Skeletal muscle tissue (tissue), 4 donors: ENCODE results near the gene NLN. TPM values are rescaled to one million over a fixed set of nuclear protein-coding genes. Genes with fewer than 3 reads are reported as not detected.
"Not testable (repeated sequence)": the region's sequence is repeated elsewhere in the genome, so short reads cannot be mapped to it uniquely, and the experiment has no call there.

Experiments used
- H3K27ac ChIP-seq: one replicate; pipeline ENCODE4 v1.7.0; 2013; ENCODE audit warnings: mild to moderate bottlenecking, low read depth, low read length, inconsistent platforms
- H3K27me3 ChIP-seq, 3 donors: one replicate each; pipeline ENCODE4 v1.7.0; 2013; ENCODE audit warnings: low read length in 3 of 3; ENCODE audit not compliant: control insufficient read depth in 3 of 3, insufficient read depth in 3 of 3
- H3K36me3 ChIP-seq, 3 donors: one replicate each; pipeline ENCODE4 v1.7.0; 2013; ENCODE audit warnings: low read length in 3 of 3; ENCODE audit not compliant: control insufficient read depth in 3 of 3, insufficient read depth in 3 of 3
- H3K4me1 ChIP-seq, 3 donors: one replicate each; pipeline ENCODE4 v1.7.0; 2013; ENCODE audit warnings: low read length in 3 of 3, mild to moderate bottlenecking in 3 of 3; ENCODE audit not compliant: control insufficient read depth in 3 of 3, insufficient read depth in 3 of 3
- H3K4me3 ChIP-seq, 3 donors: one replicate each; pipeline ENCODE4 v1.7.0; 2013; ENCODE audit warnings: low read length in 3 of 3
- H3K9ac ChIP-seq, 3 donors: one replicate each; pipeline ENCODE4 v1.7.0; 2013; ENCODE audit warnings: low read length in 3 of 3, mild to moderate bottlenecking in 3 of 3, moderate library complexity in 2 of 3, low read depth in 1 of 3
- H3K9me3 ChIP-seq, 3 donors: one replicate each; pipeline ENCODE4 v1.7.0; 2013; ENCODE audit warnings: low read length in 3 of 3; ENCODE audit not compliant: control insufficient read depth in 3 of 3
- total RNA-seq: library from RNA; depleted of rRNA; stranded (reverse); fragments of >200 nt; gene quantifications from one replicate; pipeline ENCODE4 v1.2.3, GENCODE V29; 2014
- donor health status: Osteomylitis.

Gene NLN
- 18.8 TPM for total RNA-seq

DNA sequence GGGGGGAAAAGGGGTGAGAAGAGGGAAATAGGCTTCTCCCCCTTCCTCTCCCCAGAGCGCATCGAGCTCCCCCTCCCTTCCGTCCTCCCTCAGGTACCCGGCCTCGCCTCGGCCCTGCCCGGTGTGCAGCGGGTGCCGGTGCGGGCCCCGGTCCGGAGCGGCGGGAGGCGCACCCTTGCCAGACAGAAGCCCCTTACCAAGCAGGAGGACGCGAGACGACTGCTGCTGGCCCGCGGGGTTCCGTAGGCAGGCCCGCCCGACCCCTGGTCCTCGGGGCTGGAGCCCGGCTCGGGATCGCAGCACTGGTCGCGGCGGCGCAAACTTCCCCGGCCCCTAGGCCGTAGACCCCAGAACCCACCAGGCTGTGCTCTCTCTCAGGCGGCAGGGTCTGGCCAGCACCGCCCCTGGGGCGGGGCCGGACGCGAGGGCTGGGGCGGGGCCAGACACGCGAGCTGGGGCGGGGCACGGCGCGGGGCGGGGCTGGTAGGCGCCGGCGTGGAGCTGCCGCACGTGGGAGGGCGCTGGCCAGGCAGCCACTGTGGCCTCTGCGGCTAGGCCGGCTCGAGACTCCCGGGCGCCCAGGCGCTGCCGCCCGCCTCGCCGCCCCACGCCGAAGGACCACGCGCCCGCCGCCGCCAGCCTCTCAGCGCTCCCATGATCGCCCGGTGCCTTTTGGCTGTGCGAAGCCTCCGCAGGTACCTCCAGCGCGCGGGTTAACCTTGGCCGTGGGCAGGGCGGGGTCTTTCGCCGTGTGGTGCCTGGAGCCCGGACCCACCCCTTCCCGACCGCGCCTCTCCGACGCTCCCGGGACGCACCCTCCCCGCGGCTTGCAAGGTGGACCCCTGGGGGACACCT, at the start of gene NLN, which contains the start of gene SGTB:
Gene NLN (plus strand): TSS at position 486 of the 855 bp plus-strand sequence. CDS start 169 bp downstream, at position 655.
Gene SGTB (minus strand): TSS at position 390 of the 855 bp plus-strand sequence. CDS start 1,302 bp downstream, outside the sequence.
- no peaks in the 10 kb centered on the region for H3K27me3 ChIP-seq
- H3K4me1 ChIP-seq, result peaks cover 10 to 29% (median 20%) of the 10 kb centered on the region in 3 donors

DNA sequence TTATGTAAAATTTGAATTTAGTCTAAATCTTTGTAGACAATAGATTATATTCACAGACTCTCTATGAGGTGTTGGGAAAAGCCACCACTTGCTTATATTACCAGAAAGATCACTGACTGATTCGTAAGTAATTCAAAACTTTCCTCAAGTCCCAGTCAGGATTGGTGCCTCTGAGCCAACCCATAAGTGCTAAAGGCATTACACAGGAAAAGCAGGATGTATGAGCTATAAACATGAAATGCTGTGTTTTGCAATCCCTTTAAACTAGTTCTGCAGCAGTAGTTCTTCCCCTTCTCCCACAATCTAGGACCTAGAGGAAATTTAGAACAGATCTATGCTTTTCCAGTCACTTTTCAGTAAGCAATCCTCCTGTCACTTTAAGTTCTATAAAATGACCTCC, 49.2 kb upstream of the NLN start:
- no peaks in the 10 kb centered on the region for H3K27me3 ChIP-seq
- H3K27ac ChIP-seq, result no peak overlapping the region
- H3K36me3 ChIP-seq, result peaks cover 0 to 13% (median 4%) of the 10 kb centered on the region in 3 donors

More for the DNA sequence above, at the start of gene NLN, which contains the start of gene SGTB:
- peak within 1 kb of the TSS; percentile 81 to 96 (median 84) for H3K4me3 ChIP-seq
- H3K9me3 ChIP-seq, result no peaks in the 10 kb centered on the region
- peak within 1 kb of the TSS; percentile 80 to 88 (median 85) for H3K9ac ChIP-seq
- H3K27ac ChIP-seq, result peak within 1 kb of the TSS; percentile 56
- H3K36me3 ChIP-seq, result no peaks in the 10 kb centered on the region

GRCh38 chr5:65674749-65675148, 47.3 kb upstream of the NLN start:
- Histone ChIP-seq H3K27me3 (no peaks in the 10 kb centered on the region), H3K27ac (no peak overlapping the region), H3K9ac (no peak overlapping the region), H3K4me3 (no peak overlapping the region), H3K36me3 (peaks cover 0 to 15% (median 1%) of the 10 kb centered on the region in 3 donors), H3K9me3 (no peaks in the 10 kb centered on the region), H3K4me1 (no peaks in the 10 kb centered on the region)

More for the DNA sequence above, 49.2 kb upstream of the NLN start:
- Histone ChIP-seq H3K4me3 (no peak overlapping the region), H3K9ac (no peak overlapping the region), H3K4me1 (no peaks in the 10 kb centered on the region), H3K9me3 (no peaks in the 10 kb centered on the region)

DNA sequence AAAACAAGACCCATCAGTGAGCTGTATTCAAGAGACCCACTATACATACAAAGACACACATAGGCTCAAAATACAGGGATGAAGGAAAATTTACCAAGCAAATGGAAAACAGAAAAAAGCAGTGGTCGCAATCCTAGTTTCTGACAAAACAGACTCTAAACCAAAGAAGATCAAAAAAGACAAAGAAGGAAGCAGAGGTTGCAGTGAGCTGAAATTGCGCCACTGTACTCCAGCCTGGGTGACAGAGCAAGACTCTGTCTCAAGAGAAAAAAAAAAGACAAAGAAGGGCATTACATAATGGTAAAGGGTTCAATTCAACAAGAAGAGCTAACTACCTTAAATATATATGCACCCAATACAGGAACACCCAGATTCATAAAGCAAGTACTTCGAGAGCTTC, 45.9 kb upstream of the NLN start:
- H3K27ac ChIP-seq, H3K4me1 ChIP-seq, H3K9me3 ChIP-seq, H3K9ac ChIP-seq, H3K27me3 ChIP-seq, H3K4me3 ChIP-seq: not testable (repeated sequence)
- H3K36me3 ChIP-seq, result peaks cover 0 to 17% (median 2%) of the 10 kb centered on the region in 3 donors

- Histone ChIP-seq H3K4me3 (no peak overlapping the region), H3K9me3 (no peaks in the 10 kb centered on the region), H3K27me3 (no peaks in the 10 kb centered on the region), H3K27ac (no peak overlapping the region), H3K9ac (no peak overlapping the region), H3K36me3 (peaks cover 5 to 25% (median 7%) of the 10 kb centered on the region in 3 donors), H3K4me1 (no peaks in the 10 kb centered on the region)
Measured at GRCh38 chr5:65682148-65682547, 39.9 kb upstream of the NLN start.

DNA sequence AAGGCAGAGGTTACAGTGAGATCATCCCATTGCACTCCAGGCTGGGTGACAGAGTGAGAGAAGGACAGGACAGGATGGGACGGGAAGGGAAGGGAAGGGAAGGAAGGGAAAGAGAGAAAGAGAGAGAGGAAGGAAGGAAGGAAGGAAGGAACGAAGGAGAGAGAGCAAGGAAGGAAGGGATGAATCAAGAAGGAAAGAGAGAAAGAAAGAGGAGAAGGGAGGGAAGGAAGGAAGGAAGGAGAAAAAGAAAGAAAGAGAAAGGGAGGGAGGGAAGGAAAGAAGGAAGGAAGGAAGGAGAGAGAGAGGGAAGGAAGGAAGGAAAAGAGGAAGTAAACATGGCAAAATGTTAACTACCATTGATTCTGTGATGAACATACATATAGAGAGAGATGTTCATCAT, 28.9 kb upstream of the NLN start:
- Histone ChIP-seq H3K36me3 (no peaks in the 10 kb centered on the region), H3K9me3 (no peaks in the 10 kb centered on the region), H3K27me3 (no peaks in the 10 kb centered on the region), H3K4me1 (peaks cover 3 to 10% (median 7%) of the 10 kb centered on the region in 3 donors), H3K9ac (no peak overlapping the region), H3K27ac (no peak overlapping the region), H3K4me3 (no peak overlapping the region)

DNA sequence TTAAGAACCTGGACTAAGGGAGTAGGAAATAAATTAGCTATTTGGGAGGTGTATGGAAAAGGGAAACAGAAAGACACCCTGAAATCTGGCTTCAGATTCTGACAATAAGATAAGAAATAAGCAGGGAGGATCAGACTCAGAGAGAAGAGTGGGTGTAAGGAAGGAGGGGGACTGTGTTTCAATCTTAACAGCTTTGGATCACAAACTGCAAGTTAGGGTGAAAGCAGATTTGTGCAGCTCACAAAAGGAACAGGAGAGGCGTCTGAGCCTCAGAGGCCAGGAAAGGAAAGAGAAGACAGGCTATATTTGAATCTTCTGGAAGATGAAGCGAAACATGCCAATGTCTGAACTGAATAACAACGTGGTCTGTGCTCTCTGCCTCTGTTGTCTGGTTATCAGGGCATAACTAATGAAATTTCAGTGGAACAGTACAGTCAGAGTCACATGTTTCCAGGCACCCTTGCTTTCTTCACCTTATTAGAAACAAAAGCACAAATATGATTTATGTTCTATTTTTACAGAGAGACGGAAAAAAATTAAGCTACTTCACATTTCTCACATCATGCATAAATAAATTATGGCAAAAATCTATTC, 26.7 kb upstream of the NLN start:
- no peak overlapping the region for H3K4me3 ChIP-seq
- H3K36me3 ChIP-seq, result peaks cover 0 to 2% (median 0%) of the 10 kb centered on the region in 3 donors
- peaks cover 3 to 10% (median 7%) of the 10 kb centered on the region in 3 donors for H3K4me1 ChIP-seq
- no peaks in the 10 kb centered on the region for H3K9me3 ChIP-seq
- H3K9ac ChIP-seq, result no peak overlapping the region
- no peaks in the 10 kb centered on the region for H3K27me3 ChIP-seq
- no peak overlapping the region for H3K27ac ChIP-seq

- H3K9ac ChIP-seq, result no peak overlapping the region
- no peak overlapping the region for H3K27ac ChIP-seq
- H3K27me3 ChIP-seq, result no peaks in the 10 kb centered on the region
- peaks cover 3 to 10% (median 7%) of the 10 kb centered on the region in 3 donors for H3K4me1 ChIP-seq
- H3K4me3 ChIP-seq, result no peak overlapping the region
- no peaks in the 10 kb centered on the region for H3K9me3 ChIP-seq
- peaks cover 0 to 2% (median 0%) of the 10 kb centered on the region in 3 donors for H3K36me3 ChIP-seq
Measured at GRCh38 chr5:65695896-65696295, 26.1 kb upstream of the NLN start.

GRCh38 chr5:65696892-65697291, 25.1 kb upstream of the NLN start:
- Histone ChIP-seq H3K27me3 (no peaks in the 10 kb centered on the region), H3K9me3 (no peaks in the 10 kb centered on the region), H3K27ac (no peak overlapping the region), H3K4me3 (peak overlapping the region in 1 of 3 donors; percentile 38), H3K36me3 (peaks cover 0 to 2% (median under 1%) of the 10 kb centered on the region in 3 donors), H3K9ac (no peak overlapping the region), H3K4me1 (peaks cover 3 to 10% (median 7%) of the 10 kb centered on the region in 3 donors)

- Histone ChIP-seq H3K9me3 (no peaks in the 10 kb centered on the region), H3K27ac (no peak overlapping the region), H3K36me3 (peaks cover 0 to 12% (median 2%) of the 10 kb centered on the region in 3 donors), H3K4me1 (peaks cover 3 to 10% (median 7%) of the 10 kb centered on the region in 3 donors), H3K4me3 (no peak overlapping the region), H3K9ac (no peak overlapping the region), H3K27me3 (no peaks in the 10 kb centered on the region)
Measured at GRCh38 chr5:65699338-65699737, 22.7 kb upstream of the NLN start.
